Measurements from ENCODE around the gene CCDC33. TPM values are rescaled to one million over a fixed set of nuclear protein-coding genes. Genes with fewer than 3 reads are reported as not detected.

CCDC33 gene
- total and polyA plus RNA-seq, 2 donors (not counting 3 experiments of a cell fraction or from before 2014, with no cell fraction given) = not detected

GRCh38 chr15:74245342-74245931 is 9.3 kb downstream of the CCDC33 start:
- no peaks in the 10 kb centered on the region for H3K9me3 ChIP-seq (replicated peaks; ENCODE audit: control insufficient read depth, insufficient read depth, low read length)
- peaks cover 7% of the 10 kb centered on the region for H3K4me1 ChIP-seq (ENCODE audit: control insufficient read depth, extremely low read depth, insufficient read depth, low read length)
- no peaks in the 10 kb centered on the region for H3K36me3 ChIP-seq (ENCODE audit: control insufficient read depth in 2 of 2, extremely low read depth in 1 of 2, insufficient read depth in 2 of 2, low read length in 2 of 2)
- no peak overlapping the region for H3K4me3 ChIP-seq (replicated peaks in 1 of 3; ENCODE audit: insufficient read depth in 1 of 3, low read depth in 1 of 3, low read length in 3 of 3)
- no peaks in the 10 kb centered on the region for H3K79me2 ChIP-seq (ENCODE audit: control insufficient read depth, insufficient read depth, low read length)
- H3K9me1 ChIP-seq (replicated peaks; ENCODE audit: control insufficient read depth, extremely low read depth, insufficient read depth, low read length) = no peaks in the 10 kb centered on the region
- ChIA-PET POLR2A (no interaction called here), CTCF (interaction anchor here (0.7 kb wide), 1 partner anchor 272 kb away, joined by 3 read pairs; no protein-coding TSS in a partner anchor)
- no TSS peak for BruUV-seq (replicated peaks)
- no peaks in the 10 kb centered on the region for H4K20me1 ChIP-seq (replicated peaks; ENCODE audit: control insufficient read depth, extremely low read depth, insufficient read depth, low read length)
- no peak overlapping the region for H3K9ac ChIP-seq (replicated peaks; ENCODE audit: extremely low read depth, insufficient read depth, low read length)
- H3K27ac ChIP-seq (ENCODE audit: insufficient read depth, low read depth, low read length) = no peak overlapping the region
- intact Hi-C loops (cut with micrococcal nuclease) (no loop called here), dilution Hi-C loops (cut with MboI; ENCODE audit: extremely low pct_ligation_motif_present, low sequenced_read_pairs) (no loop called here)
- DNase-seq (ENCODE audit: low read depth, low spot score) (no peak), FAIRE-seq (no peak)
- TF ChIP-seq CTCF (IDR thresholded peaks at IDR 0.05; ENCODE audit: extremely low read depth in 1 of 2, insufficient read depth in 1 of 2, low read depth in 1 of 2, low read length in 2 of 2) (no peak), POLR2A (IDR thresholded peaks at IDR 0.05; ENCODE audit: low read depth, low read length) (no peak), EZH2 (IDR thresholded peaks at IDR 0.05; ENCODE audit: borderline replicate concordance, low read depth, low read length, severe bottlenecking) (no peak), MYC (IDR thresholded peaks at IDR 0.05; ENCODE audit: low read depth, low read length) (no peak), JUN (IDR thresholded peaks at IDR 0.05; ENCODE audit: borderline replicate concordance, insufficient read depth, insufficient read length, low read depth) (no peak), FOS (IDR thresholded peaks at IDR 0.05; ENCODE audit: borderline replicate concordance, insufficient read depth, low read length) (no peak), POLR2AphosphoS5 (IDR thresholded peaks at IDR 0.05; ENCODE audit: insufficient read depth, low read depth, low read length) (no peak), GATA2 (IDR thresholded peaks at IDR 0.05; ENCODE audit: insufficient read depth, insufficient read length, low read depth, low read length) (no peak)
- TF ChIP-seq, protein P1, sequence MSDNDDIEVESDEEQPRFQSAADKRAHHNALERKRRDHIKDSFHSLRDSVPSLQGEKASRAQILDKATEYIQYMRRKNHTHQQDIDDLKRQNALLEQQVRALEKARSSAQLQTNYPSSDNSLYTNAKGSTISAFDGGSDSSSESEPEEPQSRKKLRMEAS (IDR thresholded peaks at IDR 0.05; ENCODE audit: insufficient read depth, insufficient read length) = no peak
- peaks cover 6 to 14% of the 10 kb centered on the region in 2 experiments for H3K27me3 ChIP-seq (ENCODE audit: control insufficient read depth in 2 of 2, insufficient read depth in 2 of 2, low read length in 2 of 2)
- no peak overlapping the region for H3K4me2 ChIP-seq (ENCODE audit: insufficient read depth, low read length)
- H2AFZ ChIP-seq (ENCODE audit: low read depth, low read length) = no peak overlapping the region

Measured in endothelial cell of umbilical vein (primary cell).